ENCODE results near the gene ARHGEF39.

Gene ARHGEF39

DNA sequence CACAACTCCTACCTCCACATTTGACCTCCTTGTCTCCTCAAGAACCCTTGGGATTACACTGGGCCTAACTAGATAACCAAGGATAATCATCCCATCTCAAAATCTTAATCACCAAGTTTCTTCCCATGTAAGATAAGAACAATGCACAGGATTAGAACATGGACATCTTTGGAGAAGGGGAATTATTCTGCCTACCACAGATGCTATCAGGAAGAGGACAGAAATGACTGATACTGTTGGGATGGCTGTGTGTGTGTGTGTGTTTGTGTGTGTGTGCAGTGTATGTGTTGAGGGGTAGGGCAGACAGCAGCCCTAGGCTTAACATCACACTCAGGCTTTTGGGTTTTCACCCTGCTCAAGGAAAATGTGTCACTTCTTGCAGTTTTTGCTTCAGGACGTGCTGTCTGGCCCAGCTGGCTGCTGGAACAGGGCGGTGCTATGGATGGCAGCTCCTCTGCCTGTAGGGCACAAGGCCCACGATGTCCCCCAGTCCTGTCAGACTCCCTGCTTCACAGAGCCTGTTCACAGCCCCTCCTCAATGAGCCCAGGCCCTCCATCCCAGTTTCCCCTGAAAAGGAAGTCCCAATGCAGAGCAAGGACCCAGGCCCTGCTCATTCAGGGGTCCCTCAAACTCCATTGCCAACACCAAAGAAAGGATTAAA, 16.5 kb upstream of the ARHGEF39 start:
- TF ChIP-seq, protein P1, sequence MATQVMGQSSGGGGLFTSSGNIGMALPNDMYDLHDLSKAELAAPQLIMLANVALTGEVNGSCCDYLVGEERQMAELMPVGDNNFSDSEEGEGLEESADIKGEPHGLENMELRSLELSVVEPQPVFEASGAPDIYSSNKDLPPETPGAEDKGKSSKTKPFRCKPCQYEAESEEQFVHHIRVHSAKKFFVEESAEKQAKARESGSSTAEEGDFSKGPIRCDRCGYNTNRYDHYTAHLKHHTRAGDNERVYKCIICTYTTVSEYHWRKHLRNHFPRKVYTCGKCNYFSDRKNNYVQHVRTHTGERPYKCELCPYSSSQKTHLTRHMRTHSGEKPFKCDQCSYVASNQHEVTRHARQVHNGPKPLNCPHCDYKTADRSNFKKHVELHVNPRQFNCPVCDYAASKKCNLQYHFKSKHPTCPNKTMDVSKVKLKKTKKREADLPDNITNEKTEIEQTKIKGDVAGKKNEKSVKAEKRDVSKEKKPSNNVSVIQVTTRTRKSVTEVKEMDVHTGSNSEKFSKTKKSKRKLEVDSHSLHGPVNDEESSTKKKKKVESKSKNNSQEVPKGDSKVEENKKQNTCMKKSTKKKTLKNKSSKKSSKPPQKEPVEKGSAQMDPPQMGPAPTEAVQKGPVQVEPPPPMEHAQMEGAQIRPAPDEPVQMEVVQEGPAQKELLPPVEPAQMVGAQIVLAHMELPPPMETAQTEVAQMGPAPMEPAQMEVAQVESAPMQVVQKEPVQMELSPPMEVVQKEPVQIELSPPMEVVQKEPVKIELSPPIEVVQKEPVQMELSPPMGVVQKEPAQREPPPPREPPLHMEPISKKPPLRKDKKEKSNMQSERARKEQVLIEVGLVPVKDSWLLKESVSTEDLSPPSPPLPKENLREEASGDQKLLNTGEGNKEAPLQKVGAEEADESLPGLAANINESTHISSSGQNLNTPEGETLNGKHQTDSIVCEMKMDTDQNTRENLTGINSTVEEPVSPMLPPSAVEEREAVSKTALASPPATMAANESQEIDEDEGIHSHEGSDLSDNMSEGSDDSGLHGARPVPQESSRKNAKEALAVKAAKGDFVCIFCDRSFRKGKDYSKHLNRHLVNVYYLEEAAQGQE (IDR thresholded peaks at IDR 0.05; ENCODE audit: insufficient replicate concordance, low read depth) = no peak
- no peak for TF ChIP-seq GABPA (IDR thresholded peaks at IDR 0.05; ENCODE audit: low read depth)
- TF ChIP-seq SPI1 (IDR thresholded peaks at IDR 0.05; ENCODE audit: borderline replicate concordance, low read depth) = no peak
- TF ChIP-seq, protein P2, sequence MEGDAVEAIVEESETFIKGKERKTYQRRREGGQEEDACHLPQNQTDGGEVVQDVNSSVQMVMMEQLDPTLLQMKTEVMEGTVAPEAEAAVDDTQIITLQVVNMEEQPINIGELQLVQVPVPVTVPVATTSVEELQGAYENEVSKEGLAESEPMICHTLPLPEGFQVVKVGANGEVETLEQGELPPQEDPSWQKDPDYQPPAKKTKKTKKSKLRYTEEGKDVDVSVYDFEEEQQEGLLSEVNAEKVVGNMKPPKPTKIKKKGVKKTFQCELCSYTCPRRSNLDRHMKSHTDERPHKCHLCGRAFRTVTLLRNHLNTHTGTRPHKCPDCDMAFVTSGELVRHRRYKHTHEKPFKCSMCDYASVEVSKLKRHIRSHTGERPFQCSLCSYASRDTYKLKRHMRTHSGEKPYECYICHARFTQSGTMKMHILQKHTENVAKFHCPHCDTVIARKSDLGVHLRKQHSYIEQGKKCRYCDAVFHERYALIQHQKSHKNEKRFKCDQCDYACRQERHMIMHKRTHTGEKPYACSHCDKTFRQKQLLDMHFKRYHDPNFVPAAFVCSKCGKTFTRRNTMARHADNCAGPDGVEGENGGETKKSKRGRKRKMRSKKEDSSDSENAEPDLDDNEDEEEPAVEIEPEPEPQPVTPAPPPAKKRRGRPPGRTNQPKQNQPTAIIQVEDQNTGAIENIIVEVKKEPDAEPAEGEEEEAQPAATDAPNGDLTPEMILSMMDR (IDR thresholded peaks at IDR 0.05; ENCODE audit: insufficient read depth, low read length) = no peak
- TF ChIP-seq POLR2AphosphoS5 (IDR thresholded peaks at IDR 0.05; ENCODE audit: low read depth) = no peak
- no peak overlapping the region for H3K4me3 ChIP-seq (replicated peaks; ENCODE audit: insufficient read depth, low read length)
- no peak overlapping the region for H3K27ac ChIP-seq (replicated peaks)
- peaks cover under 1% of the 10 kb centered on the region for H3K27me3 ChIP-seq (ENCODE audit: insufficient read depth, poor library complexity, severe bottlenecking)
- DNase-seq (ENCODE audit: low read depth in 1 of 2, low spot score in 1 of 2) = no peak

DNA sequence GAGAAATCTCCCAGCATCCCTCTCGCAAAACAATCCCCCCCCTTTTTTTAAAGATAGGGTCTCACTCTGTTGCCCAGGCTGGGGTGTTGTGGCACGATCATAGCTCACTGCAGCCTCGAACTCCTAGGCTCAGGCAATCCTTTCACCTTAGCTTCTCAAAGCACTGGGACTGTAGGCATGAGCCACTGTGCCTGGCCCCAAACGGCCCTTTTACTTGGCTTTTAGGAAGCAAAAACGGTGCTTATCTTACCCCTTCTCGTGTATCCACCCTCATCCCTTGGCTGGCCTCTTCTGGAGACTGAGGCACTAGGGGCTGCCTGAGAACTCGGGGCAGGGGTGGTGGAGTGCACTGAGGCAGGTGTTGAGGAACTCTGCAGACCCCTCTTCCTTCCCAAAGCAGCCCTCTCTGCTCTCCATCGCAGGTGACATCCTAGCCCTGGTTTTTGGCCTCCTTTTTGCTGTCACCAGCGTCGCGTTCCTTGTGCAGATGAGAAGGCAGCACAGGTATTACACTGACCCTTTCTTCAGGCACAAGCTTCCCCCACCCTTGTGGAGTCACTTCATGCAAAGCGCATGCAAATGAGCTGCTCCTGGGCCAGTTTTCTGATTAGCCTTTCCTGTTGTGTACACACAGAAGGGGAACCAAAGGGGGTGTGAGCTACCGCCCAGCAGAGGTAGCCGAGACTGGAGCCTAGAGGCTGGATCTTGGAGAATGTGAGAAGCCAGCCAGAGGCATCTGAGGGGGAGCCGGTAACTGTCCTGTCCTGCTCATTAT, 15.5 kb upstream of the ARHGEF39 start:
- H3K4me3 ChIP-seq (replicated peaks; ENCODE audit: insufficient read depth, low read length) = no peak overlapping the region

DNA sequence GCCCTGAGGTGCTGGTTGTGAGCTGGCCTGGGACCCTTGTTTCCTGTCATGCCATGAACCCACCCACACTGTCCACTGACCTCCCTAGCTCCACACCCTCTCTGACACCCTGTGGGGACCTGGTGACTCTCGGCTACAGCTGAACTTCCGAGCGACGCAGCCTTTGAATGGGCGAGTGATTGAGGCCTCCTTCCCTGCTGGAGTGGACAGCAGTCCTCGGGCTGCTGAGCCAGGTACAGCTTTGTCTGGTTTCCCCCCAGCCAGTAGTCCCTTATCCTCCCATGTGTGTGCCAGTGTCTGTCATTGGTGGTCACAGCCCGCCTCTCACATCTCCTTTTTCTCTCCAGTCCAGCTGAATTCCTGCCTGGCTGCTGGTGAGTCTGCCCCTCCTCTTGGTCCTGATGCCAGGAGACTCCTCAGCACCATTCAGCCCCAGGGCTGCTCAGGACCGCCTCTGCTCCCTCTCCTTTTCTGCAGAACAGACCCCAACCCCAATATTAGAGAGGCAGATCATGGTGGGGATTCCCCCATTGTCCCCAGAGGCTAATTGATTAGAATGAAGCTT, 14.9 kb upstream of the ARHGEF39 start:
- H3K27ac ChIP-seq (replicated peaks) = no peak overlapping the region
- DNase-seq (ENCODE audit: low read depth in 1 of 2, low spot score in 1 of 2) = no peak
- no peak for TF ChIP-seq POLR2AphosphoS5 (IDR thresholded peaks at IDR 0.05; ENCODE audit: low read depth)
- TF ChIP-seq GABPA (IDR thresholded peaks at IDR 0.05; ENCODE audit: low read depth) = no peak
- TF ChIP-seq SPI1 (IDR thresholded peaks at IDR 0.05; ENCODE audit: borderline replicate concordance, low read depth) = no peak
- TF ChIP-seq, protein P1 (IDR thresholded peaks at IDR 0.05; ENCODE audit: insufficient replicate concordance, low read depth) = no peak
- no peak overlapping the region for H3K4me3 ChIP-seq (replicated peaks; ENCODE audit: insufficient read depth, low read length)
- peaks cover 12% of the 10 kb centered on the region for H3K27me3 ChIP-seq (ENCODE audit: insufficient read depth, poor library complexity, severe bottlenecking)

More for the DNA sequence above, 15.5 kb upstream of the ARHGEF39 start:
- H3K27ac ChIP-seq (replicated peaks) = no peak overlapping the region
- H3K27me3 ChIP-seq (ENCODE audit: insufficient read depth, poor library complexity, severe bottlenecking) = peaks cover 7% of the 10 kb centered on the region
- DNase-seq (ENCODE audit: low read depth in 1 of 2, low spot score in 1 of 2) = no peak
- TF ChIP-seq POLR2AphosphoS5 (IDR thresholded peaks at IDR 0.05; ENCODE audit: low read depth) = no peak
- no peak for TF ChIP-seq GABPA (IDR thresholded peaks at IDR 0.05; ENCODE audit: low read depth)
- TF ChIP-seq SPI1 (IDR thresholded peaks at IDR 0.05; ENCODE audit: borderline replicate concordance, low read depth) = no peak
- TF ChIP-seq, protein P2 (IDR thresholded peaks at IDR 0.05; ENCODE audit: insufficient read depth, low read length) = no peak
- TF ChIP-seq, protein P1 (IDR thresholded peaks at IDR 0.05; ENCODE audit: insufficient replicate concordance, low read depth) = no peak
